PFSK-1 (cell line): ENCODE measurements around the gene SLC1A5.

Experiments
- POLR2AphosphoS5 ChIP-seq: IDR thresholded peaks from 2 replicates; pipeline ENCODE4 v1.6.1; 2012; ENCODE audit warnings: low read depth, mild to moderate bottlenecking, control low read depth, low read length, moderate library complexity
- TAF1 ChIP-seq: IDR thresholded peaks from 2 replicates; pipeline ENCODE4 v1.6.1; 2012; ENCODE audit warnings: low read length, control low read depth, borderline replicate concordance; ENCODE audit not compliant: insufficient read depth
- TF ChIP-seq, protein P1 (sequence below), 2 experiments: IDR thresholded peaks; 2 replicates each; pipeline versions ENCODE4 v1.6.1 to v1.8.0; 2011 to 2012; ENCODE audit warnings: low read depth in 2 of 2, low read length in 2 of 2, control low read depth in 1 of 2, inconsistent platforms in 1 of 2, mild to moderate bottlenecking in 1 of 2, moderate library complexity in 1 of 2; ENCODE audit not compliant: insufficient read depth in 1 of 2

DNA sequence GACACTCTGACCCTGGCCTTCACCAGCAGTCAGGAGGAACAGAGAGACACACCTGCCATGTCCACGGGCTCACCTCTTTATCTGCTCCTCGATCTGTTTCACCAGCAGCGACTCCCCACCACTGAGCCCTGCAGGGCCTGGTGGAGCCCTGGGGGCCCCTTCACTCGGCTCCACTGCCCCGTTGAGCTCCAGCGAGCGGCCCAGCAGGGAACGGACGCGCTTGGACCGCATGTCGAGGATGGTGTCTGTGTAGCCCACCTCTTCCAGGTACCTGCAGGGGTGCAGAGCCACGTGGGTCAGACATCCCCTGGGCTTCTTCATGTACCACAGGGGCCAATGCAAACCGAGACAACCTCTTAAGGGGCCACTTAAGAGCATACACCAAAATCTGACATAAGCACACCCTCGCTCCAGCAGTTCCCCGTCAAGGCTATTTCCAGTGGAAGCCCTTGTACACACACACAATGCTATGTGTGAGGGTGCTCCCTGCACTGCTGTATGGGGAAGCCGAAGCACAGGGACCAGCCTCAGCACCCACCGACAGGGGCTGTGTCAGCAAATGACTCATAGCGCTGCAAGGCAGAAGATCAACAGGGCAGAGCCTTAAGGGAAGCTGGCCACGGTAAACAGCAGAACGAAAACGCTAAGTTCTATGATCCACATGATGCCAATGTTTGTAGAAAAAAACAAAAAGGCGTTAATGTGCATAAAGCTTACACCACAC is 55.3 kb downstream of the SLC1A5 start:
- TF ChIP-seq POLR2AphosphoS5 (no peak), TAF1 (no peak)
- TF ChIP-seq, protein P1, sequence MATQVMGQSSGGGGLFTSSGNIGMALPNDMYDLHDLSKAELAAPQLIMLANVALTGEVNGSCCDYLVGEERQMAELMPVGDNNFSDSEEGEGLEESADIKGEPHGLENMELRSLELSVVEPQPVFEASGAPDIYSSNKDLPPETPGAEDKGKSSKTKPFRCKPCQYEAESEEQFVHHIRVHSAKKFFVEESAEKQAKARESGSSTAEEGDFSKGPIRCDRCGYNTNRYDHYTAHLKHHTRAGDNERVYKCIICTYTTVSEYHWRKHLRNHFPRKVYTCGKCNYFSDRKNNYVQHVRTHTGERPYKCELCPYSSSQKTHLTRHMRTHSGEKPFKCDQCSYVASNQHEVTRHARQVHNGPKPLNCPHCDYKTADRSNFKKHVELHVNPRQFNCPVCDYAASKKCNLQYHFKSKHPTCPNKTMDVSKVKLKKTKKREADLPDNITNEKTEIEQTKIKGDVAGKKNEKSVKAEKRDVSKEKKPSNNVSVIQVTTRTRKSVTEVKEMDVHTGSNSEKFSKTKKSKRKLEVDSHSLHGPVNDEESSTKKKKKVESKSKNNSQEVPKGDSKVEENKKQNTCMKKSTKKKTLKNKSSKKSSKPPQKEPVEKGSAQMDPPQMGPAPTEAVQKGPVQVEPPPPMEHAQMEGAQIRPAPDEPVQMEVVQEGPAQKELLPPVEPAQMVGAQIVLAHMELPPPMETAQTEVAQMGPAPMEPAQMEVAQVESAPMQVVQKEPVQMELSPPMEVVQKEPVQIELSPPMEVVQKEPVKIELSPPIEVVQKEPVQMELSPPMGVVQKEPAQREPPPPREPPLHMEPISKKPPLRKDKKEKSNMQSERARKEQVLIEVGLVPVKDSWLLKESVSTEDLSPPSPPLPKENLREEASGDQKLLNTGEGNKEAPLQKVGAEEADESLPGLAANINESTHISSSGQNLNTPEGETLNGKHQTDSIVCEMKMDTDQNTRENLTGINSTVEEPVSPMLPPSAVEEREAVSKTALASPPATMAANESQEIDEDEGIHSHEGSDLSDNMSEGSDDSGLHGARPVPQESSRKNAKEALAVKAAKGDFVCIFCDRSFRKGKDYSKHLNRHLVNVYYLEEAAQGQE (IDR thresholded peaks at IDR 0.05; ENCODE audit: insufficient read depth in 1 of 2, low read depth in 2 of 2, low read length in 2 of 2): no peak
